Ascending aorta (tissue), 2 donors: ENCODE measurements around the gene CWC27. TPM values are rescaled to one million over a fixed set of nuclear protein-coding genes. Genes with fewer than 3 reads are reported as not detected.

Experiments
- DNase-seq, 2 donors: peaks; one replicate each; pipeline ENCODE4 v3.0.0-alpha.2; 2019; ENCODE audit warnings: low spot score in 2 of 2
- H3K27ac ChIP-seq, 2 donors: fragments of 200-600 bp; sonication (generic); one replicate each; pipeline ENCODE4 v1.5.1; 2016 to 2017; ENCODE audit warnings: mild to moderate bottlenecking in 1 of 2
- H3K27me3 ChIP-seq: fragments of 200-600 bp; sonication (generic); one replicate; pipeline ENCODE4 v1.5.1; 2017
- H3K36me3 ChIP-seq, 2 donors: fragments of 200-600 bp; sonication (generic); one replicate each; pipeline ENCODE4 v1.5.1; 2016
- H3K4me1 ChIP-seq, 2 donors: fragments of 200-600 bp; sonication (generic); one replicate each; pipeline ENCODE4 v1.5.1; 2016 to 2017; ENCODE audit warnings: mild to moderate bottlenecking in 1 of 2
- H3K4me3 ChIP-seq, 2 donors: fragments of 200-600 bp; sonication (generic); one replicate each; pipeline ENCODE4 v1.5.1; 2016 to 2017; ENCODE audit warnings: mild to moderate bottlenecking in 1 of 2
- H3K9me3 ChIP-seq, 2 donors: fragments of 200-600 bp; sonication (generic); one replicate each; pipeline ENCODE4 v1.5.1; 2016
- CTCF ChIP-seq, 3 experiments: fragments of 200-600 bp in 2 of 3; fragments of 450-650 bp in 1 of 3; sonication (generic) in 2 of 3; IDR thresholded peaks; one replicate each; pipeline ENCODE4 v1.5.1; 2016 to 2019; ENCODE audit warnings: antibody characterized with exemption in 3 of 3, mild to moderate bottlenecking in 1 of 3, moderate library complexity in 1 of 3
- intact Hi-C: fragments of 100-400 bp; cut with DNase I; formaldehyde crosslinking; loops from one replicate; pipeline ENCODE4 v1.15.1; 2023
- total RNA-seq: library from RNA; depleted of rRNA; stranded (reverse); fragments of >200 nt; gene quantifications from one replicate; pipeline ENCODE4 v1.1.0, GENCODE V29; 2016

The CWC27 gene
- total RNA-seq, 1 donor from 2014 or later: 1.7 TPM

- intact Hi-C loops: loop anchor here (2.0 to 10.0 kb wide), 3 partner anchors 69 to 449 kb away; no protein-coding TSS in a partner anchor
- H3K9me3 ChIP-seq: no peaks in the 10 kb centered on the region
- no peak for TF ChIP-seq CTCF (IDR thresholded peaks at IDR 0.05)
- peak in 1 of 2 donors; percentile 64 for DNase-seq
- no peak overlapping the region for H3K4me3 ChIP-seq
- H3K36me3 ChIP-seq: no peaks in the 10 kb centered on the region
- peak overlapping the region; percentile 95 to 97 for H3K27ac ChIP-seq
- H3K4me1 ChIP-seq: peaks cover 7 to 44% of the 10 kb centered on the region in 2 donors
- H3K27me3 ChIP-seq: no peaks in the 10 kb centered on the region
Measured at GRCh38 chr5:65034029-65034812, 265.5 kb downstream of the CWC27 start.

GRCh38 chr5:65034813-65035209 lies 266.1 kb downstream of the CWC27 start:
- Histone ChIP-seq H3K27me3 (no peaks in the 10 kb centered on the region), H3K9me3 (no peaks in the 10 kb centered on the region), H3K27ac (peak overlapping the region; percentile 95 to 97), H3K4me3 (peak overlapping the region; percentile 53 to 61), H3K4me1 (peaks cover 7 to 45% of the 10 kb centered on the region in 2 donors), H3K36me3 (no peaks in the 10 kb centered on the region)
- no peak for TF ChIP-seq CTCF (IDR thresholded peaks at IDR 0.05)
- intact Hi-C loops: loop anchor here (2.0 to 10.0 kb wide), 5 partner anchors 68 to 892 kb away; partner anchors contain the start of gene ERBIN
- DNase-seq: peak in 1 of 2 donors; percentile 64

- no peak for TF ChIP-seq CTCF (IDR thresholded peaks at IDR 0.05)
- Histone ChIP-seq H3K4me1 (peaks cover 7 to 48% of the 10 kb centered on the region in 2 donors), H3K4me3 (peak overlapping the region; percentile 53 to 61), H3K27me3 (no peaks in the 10 kb centered on the region), H3K36me3 (no peaks in the 10 kb centered on the region), H3K9me3 (no peaks in the 10 kb centered on the region), H3K27ac (peak overlapping the region; percentile 95 to 97)
- peak; percentile 50 to 93 for DNase-seq
- intact Hi-C loops: loop anchor here (2.0 to 10.0 kb wide), 5 partner anchors 67 to 892 kb away; partner anchors contain the start of gene ERBIN
Measured at GRCh38 chr5:65035211-65036206, 266.8 kb downstream of the CWC27 start.

GRCh38 chr5:65037831-65038815 lies 269.4 kb downstream of the CWC27 start:
- H3K4me3 ChIP-seq: no peak overlapping the region
- no peaks in the 10 kb centered on the region for H3K36me3 ChIP-seq
- H3K27me3 ChIP-seq: no peaks in the 10 kb centered on the region
- H3K4me1 ChIP-seq: peaks cover 13 to 66% of the 10 kb centered on the region in 2 donors
- peak in 1 of 3 experiments; percentile 10 for TF ChIP-seq CTCF (IDR thresholded peaks at IDR 0.05)
- DNase-seq: peak in 1 of 2 donors; percentile 67
- intact Hi-C loops: loop anchor here (1.0 to 10.0 kb wide), 4 partner anchors 22 to 889 kb away; partner anchors contain the start of gene ERBIN
- H3K9me3 ChIP-seq: no peaks in the 10 kb centered on the region
- peak overlapping the region; percentile 95 to 97 for H3K27ac ChIP-seq
